GM12878 (cell line): ENCODE results near the gene STARD13. TPM values are rescaled to one million over a fixed set of nuclear protein-coding genes. Genes with fewer than 3 reads are reported as not detected.

ENCODE experiments used
- ATAC-seq: fragments of 200-7000 bp; cut with Tn5 transposase; 3 replicates; pipeline ENCODE4 v1.9.1; 2020; ENCODE audit warnings: mild to moderate bottlenecking, moderate library complexity
- BruUV-seq: library from RNA; stranded (reverse); fragments of 400-500 nt; replicated peaks from 2 replicates; lab custom pipeline; 2021; lab: Mats Ljungman, UMichigan
- CTCF ChIA-PET: fragments of 300-600 bp; sonication (Branson Sonifier 250); formaldehyde crosslinking; extraction: SDS; loops from one replicate; lab custom pipeline; 2021; ENCODE audit warnings: inconsistent platforms; lab: Yijun Ruan, JAX
- POLR2A ChIA-PET: fragments of 350-600 bp; formaldehyde crosslinking; extraction: SDS; loops from one replicate; lab custom pipeline; 2021; ENCODE audit warnings: inconsistent platforms; lab: Charles Lee
- RAD21 ChIA-PET: fragments of 300-600 bp; sonication (Branson Sonifier 250); formaldehyde crosslinking; loops from one replicate; lab custom pipeline; 2023; ENCODE audit warnings: antibody characterized with exemption; ENCODE audit not compliant: unreplicated experiment; lab: Charles Lee
- SMC1A ChIA-PET: fragments of 300-600 bp; sonication (Branson Sonifier 250); formaldehyde crosslinking; loops from one replicate; lab custom pipeline; 2023; ENCODE audit not compliant: unreplicated experiment, uncharacterized antibody; lab: Charles Lee
- DNase-seq: peaks from one replicate; pipeline ENCODE4 v3.0.0-alpha.2; 2011; ENCODE audit warnings: low read depth, low spot score
- FAIRE-seq: peaks from 3 replicates; lab custom pipeline; 2011; peaks lifted over from hg19 to GRCh38; lab: Jason Lieb, UNC
- H2AFZ ChIP-seq: 2 replicates; pipeline ENCODE4 v1.6.0; 2011; ENCODE audit warnings: low read depth, low read length, control low read depth; ENCODE audit not compliant: control insufficient read depth
- H3K27ac ChIP-seq: 2 replicates; pipeline ENCODE4 v1.5.1; 2011; ENCODE audit warnings: control low read depth; ENCODE audit not compliant: control insufficient read depth, insufficient read depth
- H3K27me3 ChIP-seq, 2 experiments: replicated peaks in 1 of 2; 2 replicates each; pipeline versions ENCODE4 v1.6.0 to v1.6.1; 2011; ENCODE audit warnings: low read length in 1 of 2; ENCODE audit not compliant: control insufficient read depth in 2 of 2, insufficient read depth in 2 of 2
- H3K36me3 ChIP-seq, 2 experiments: 2 replicates each; pipeline ENCODE4 v1.5.1; 2011; ENCODE audit warnings: low read length in 1 of 2; ENCODE audit not compliant: control insufficient read depth in 2 of 2, insufficient read depth in 2 of 2
- H3K4me1 ChIP-seq: 2 replicates; pipeline ENCODE4 v1.6.1; 2011; ENCODE audit warnings: mild to moderate bottlenecking, low read length, moderate library complexity, mixed read lengths; ENCODE audit not compliant: control insufficient read depth, insufficient read depth
- H3K4me2 ChIP-seq: 2 replicates; pipeline ENCODE4 v1.6.0; 2011; ENCODE audit warnings: control low read depth; ENCODE audit not compliant: control insufficient read depth, insufficient read depth
- H3K4me3 ChIP-seq: fragments of 200-600 bp; sonication (generic); 2 replicates; pipeline ENCODE4 v1.5.1; 2016
- H3K79me2 ChIP-seq: 2 replicates; pipeline ENCODE4 v1.6.0; 2011; ENCODE audit warnings: low read length; ENCODE audit not compliant: control insufficient read depth, insufficient read depth
- H3K9ac ChIP-seq: 2 replicates; pipeline ENCODE4 v1.8.0; 2011; ENCODE audit warnings: low read length, control low read depth, mixed read lengths; ENCODE audit not compliant: control insufficient read depth, insufficient read depth
- H3K9me3 ChIP-seq: replicated peaks from 3 replicates; pipeline ENCODE4 v1.5.1; 2011; ENCODE audit warnings: mild to moderate bottlenecking, low read length; ENCODE audit not compliant: control insufficient read depth, insufficient read depth
- H4K20me1 ChIP-seq: 2 replicates; pipeline ENCODE4 v1.6.0; 2011; ENCODE audit not compliant: control insufficient read depth, insufficient read depth
- EGR1 ChIP-seq, 2 experiments: IDR thresholded peaks; 1 replicate in 1 of 2; 2 replicates in 1 of 2; pipeline ENCODE4 v1.6.1; 2011 to 2012; ENCODE audit warnings: low read depth in 2 of 2, low read length in 2 of 2, borderline replicate concordance in 1 of 2, mild to moderate bottlenecking in 1 of 2, moderate library complexity in 1 of 2
- EP300 ChIP-seq, 2 experiments: fragments of 150-350 bp in 1 of 2; IDR thresholded peaks; 2 replicates each; pipeline ENCODE4 v1.6.1; 2011 to 2012; ENCODE audit warnings: low read depth in 2 of 2, low read length in 2 of 2, borderline replicate concordance in 1 of 2, improper control_type of control experiment in 1 of 2, inconsistent platforms in 1 of 2; ENCODE audit not compliant: control insufficient read depth in 1 of 2
- HDAC6 ChIP-seq: fragments of 200-600 bp; sonication (generic); IDR thresholded peaks from one replicate; pipeline ENCODE4 v1.8.0; 2017; ENCODE audit warnings: antibody characterized with exemption; ENCODE audit not compliant: unreplicated experiment
- NR2C1 ChIP-seq: fragments of 450-650 bp; IDR thresholded peaks from 2 replicates; pipeline ENCODE4 v1.6.1; 2017; ENCODE audit warnings: antibody characterized with exemption, mild to moderate bottlenecking, moderate library complexity
- SREBF1 ChIP-seq: IDR thresholded peaks from 2 replicates; pipeline ENCODE4 v1.6.1; 2012; ENCODE audit warnings: mild to moderate bottlenecking, low read length
- ZNF24 ChIP-seq: fragments of 450-650 bp; IDR thresholded peaks from 2 replicates; pipeline ENCODE4 v1.6.1; 2017; ENCODE audit warnings: antibody characterized with exemption, mild to moderate bottlenecking
- ZNF622 ChIP-seq: fragments of 450-650 bp; IDR thresholded peaks from 2 replicates; pipeline ENCODE4 v1.6.1; 2017; ENCODE audit warnings: mild to moderate bottlenecking, inconsistent platforms
- WGBS: methylation state at CpG from one replicate; pipeline ENCODE4 v1.1.6; 2016; ENCODE audit warnings: low lambda C conversion rate; ENCODE audit not compliant: insufficient replicate concordance, insufficient coverage; ENCODE audit errors: missing lambda C conversion rate; 5-methylcytosine and 5-hydroxymethylcytosine counted together
- in situ Hi-C: fragments of 300-500 bp; cut with MboI; formaldehyde crosslinking; loops from 9 replicates; pipeline ENCODE4 v1.14.3; 2018; ENCODE audit warnings: mixed read lengths
- intact Hi-C: fragments of 100-400 bp; cut with micrococcal nuclease; formaldehyde crosslinking; loops from one replicate; pipeline ENCODE4 v1.14.2; 2022; ENCODE audit not compliant: unreplicated experiment
- polyA plus RNA-seq, 11 experiments: library from polyadenylated mRNA; depleted of rRNA in 4 of 11; unstranded in 6 of 11; stranded (reverse) in 5 of 11; fragments of >200 nt; fragmentation: Nextera tagmentation in 4 of 11; fragmentation: Illumina TruSeq in 1 of 11; extraction: Ambion mirVana in 4 of 11; extraction: Trizol in 1 of 11; gene quantifications; 1 replicate in 1 of 11; 2 replicates in 10 of 11; pipeline versions ENCODE4 v1.2.1 to v1.2.3, GENCODE V29; 2011 to 2016; ENCODE audit warnings: inconsistent platforms in 2 of 11, missing spikeins in 2 of 11, low read depth in 1 of 11
- total RNA-seq, 4 experiments: library from RNA; depleted of rRNA in 3 of 4; stranded (reverse); fragments of >200 nt in 3 of 4; fragmentation: Illumina TruSeq in 1 of 4; extraction: Trizol in 1 of 4; gene quantifications; 2 replicates each; pipeline versions ENCODE4 v1.2.1 to v1.2.3, GENCODE V29; 2013 to 2021
- TF ChIP-seq, protein P1 (sequence below): fragments of 450-650 bp; formaldehyde crosslinking; IDR thresholded peaks from 2 replicates; pipeline ENCODE4 v1.4.0; 2020; ENCODE audit warnings: mild to moderate bottlenecking, moderate library complexity
- TF ChIP-seq, protein P2 (sequence below): IDR thresholded peaks from 2 replicates; pipeline ENCODE4 v1.6.1; 2012; ENCODE audit warnings: low read depth, low read length, improper control_type of control experiment
- TF ChIP-seq, protein P3 (sequence below): IDR thresholded peaks from 2 replicates; pipeline ENCODE4 v1.6.1; 2012; ENCODE audit warnings: low read depth, low read length, improper control_type of control experiment

The STARD13 gene
- total and polyA plus RNA-seq, 10 of the 15 experiments (the other 5 are each of a cell fraction or from before 2014, with no cell fraction given) = 4.0 to 41.6 (median 10.1) TPM

DNA sequence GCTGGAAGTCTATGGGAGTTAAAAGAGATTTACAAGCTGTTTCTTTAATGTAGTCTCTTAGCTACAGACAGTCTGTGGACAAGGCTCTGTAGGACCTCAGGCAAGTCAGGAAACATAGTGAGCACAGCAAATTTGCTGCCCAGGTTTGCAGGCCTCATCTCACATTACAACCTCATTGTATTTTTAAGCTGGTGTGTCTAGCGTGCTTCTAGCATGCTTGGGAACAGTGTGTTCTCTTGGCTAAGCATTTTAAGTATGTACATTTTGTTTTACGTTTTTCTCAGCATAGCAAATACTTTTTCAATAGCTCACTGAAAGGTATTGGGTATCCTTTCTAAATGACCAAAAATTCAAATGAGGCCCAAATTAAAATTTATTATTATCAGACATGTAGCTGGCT is 113.2 kb downstream of the STARD13 start:
- H3K9me3 ChIP-seq = no peaks in the 10 kb centered on the region
- TF ChIP-seq EP300 (IDR thresholded peaks at IDR 0.05; ENCODE audit: borderline replicate concordance in 1 of 2, control insufficient read depth in 1 of 2, low read depth in 2 of 2, low read length in 2 of 2) = no peak
- TF ChIP-seq ZNF622 = no peak
- TF ChIP-seq, protein P1, sequence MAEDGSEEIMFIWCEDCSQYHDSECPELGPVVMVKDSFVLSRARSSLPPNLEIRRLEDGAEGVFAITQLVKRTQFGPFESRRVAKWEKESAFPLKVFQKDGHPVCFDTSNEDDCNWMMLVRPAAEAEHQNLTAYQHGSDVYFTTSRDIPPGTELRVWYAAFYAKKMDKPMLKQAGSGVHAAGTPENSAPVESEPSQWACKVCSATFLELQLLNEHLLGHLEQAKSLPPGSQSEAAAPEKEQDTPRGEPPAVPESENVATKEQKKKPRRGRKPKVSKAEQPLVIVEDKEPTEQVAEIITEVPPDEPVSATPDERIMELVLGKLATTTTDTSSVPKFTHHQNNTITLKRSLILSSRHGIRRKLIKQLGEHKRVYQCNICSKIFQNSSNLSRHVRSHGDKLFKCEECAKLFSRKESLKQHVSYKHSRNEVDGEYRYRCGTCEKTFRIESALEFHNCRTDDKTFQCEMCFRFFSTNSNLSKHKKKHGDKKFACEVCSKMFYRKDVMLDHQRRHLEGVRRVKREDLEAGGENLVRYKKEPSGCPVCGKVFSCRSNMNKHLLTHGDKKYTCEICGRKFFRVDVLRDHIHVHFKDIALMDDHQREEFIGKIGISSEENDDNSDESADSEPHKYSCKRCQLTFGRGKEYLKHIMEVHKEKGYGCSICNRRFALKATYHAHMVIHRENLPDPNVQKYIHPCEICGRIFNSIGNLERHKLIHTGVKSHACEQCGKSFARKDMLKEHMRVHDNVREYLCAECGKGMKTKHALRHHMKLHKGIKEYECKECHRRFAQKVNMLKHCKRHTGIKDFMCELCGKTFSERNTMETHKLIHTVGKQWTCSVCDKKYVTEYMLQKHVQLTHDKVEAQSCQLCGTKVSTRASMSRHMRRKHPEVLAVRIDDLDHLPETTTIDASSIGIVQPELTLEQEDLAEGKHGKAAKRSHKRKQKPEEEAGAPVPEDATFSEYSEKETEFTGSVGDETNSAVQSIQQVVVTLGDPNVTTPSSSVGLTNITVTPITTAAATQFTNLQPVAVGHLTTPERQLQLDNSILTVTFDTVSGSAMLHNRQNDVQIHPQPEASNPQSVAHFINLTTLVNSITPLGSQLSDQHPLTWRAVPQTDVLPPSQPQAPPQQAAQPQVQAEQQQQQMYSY (CRISPR knock-in tag) = no peak
- TF ChIP-seq, protein P2, sequence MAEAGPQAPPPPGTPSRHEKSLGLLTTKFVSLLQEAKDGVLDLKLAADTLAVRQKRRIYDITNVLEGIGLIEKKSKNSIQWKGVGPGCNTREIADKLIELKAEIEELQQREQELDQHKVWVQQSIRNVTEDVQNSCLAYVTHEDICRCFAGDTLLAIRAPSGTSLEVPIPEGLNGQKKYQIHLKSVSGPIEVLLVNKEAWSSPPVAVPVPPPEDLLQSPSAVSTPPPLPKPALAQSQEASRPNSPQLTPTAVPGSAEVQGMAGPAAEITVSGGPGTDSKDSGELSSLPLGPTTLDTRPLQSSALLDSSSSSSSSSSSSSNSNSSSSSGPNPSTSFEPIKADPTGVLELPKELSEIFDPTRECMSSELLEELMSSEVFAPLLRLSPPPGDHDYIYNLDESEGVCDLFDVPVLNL = no peak
- no peak for TF ChIP-seq NR2C1
- TF ChIP-seq SREBF1 = no peak
- no peak for TF ChIP-seq ZNF24
- no peak for TF ChIP-seq HDAC6
- TF ChIP-seq EGR1 (IDR thresholded peaks at IDR 0.05; ENCODE audit: borderline replicate concordance in 1 of 2, low read depth in 2 of 2, low read length in 2 of 2) = no peak
- TF ChIP-seq, protein P3, sequence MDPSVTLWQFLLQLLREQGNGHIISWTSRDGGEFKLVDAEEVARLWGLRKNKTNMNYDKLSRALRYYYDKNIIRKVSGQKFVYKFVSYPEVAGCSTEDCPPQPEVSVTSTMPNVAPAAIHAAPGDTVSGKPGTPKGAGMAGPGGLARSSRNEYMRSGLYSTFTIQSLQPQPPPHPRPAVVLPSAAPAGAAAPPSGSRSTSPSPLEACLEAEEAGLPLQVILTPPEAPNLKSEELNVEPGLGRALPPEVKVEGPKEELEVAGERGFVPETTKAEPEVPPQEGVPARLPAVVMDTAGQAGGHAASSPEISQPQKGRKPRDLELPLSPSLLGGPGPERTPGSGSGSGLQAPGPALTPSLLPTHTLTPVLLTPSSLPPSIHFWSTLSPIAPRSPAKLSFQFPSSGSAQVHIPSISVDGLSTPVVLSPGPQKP = no peak
- ChIA-PET CTCF (interaction anchor here (1.2 to 2.2 kb wide), 2 partner anchors 11 to 26 kb away, joined by 3 to 6 read pairs; no protein-coding TSS in a partner anchor), POLR2A (interaction anchor here (1.4 kb wide), 1 partner anchor 8 kb away, joined by 5 read pairs; no protein-coding TSS in a partner anchor), SMC1A (interaction anchor here (1.0 to 2.9 kb wide), 4 partner anchors 11 to 50 kb away, joined by 3 to 14 read pairs (median 8); no protein-coding TSS in a partner anchor), RAD21 (interaction anchor here (1.4 kb wide), 1 partner anchor 11 kb away, joined by 5 read pairs; no protein-coding TSS in a partner anchor)
- no peaks in the 10 kb centered on the region for H3K27me3 ChIP-seq
- no peak overlapping the region for H3K4me2 ChIP-seq
- intact Hi-C loops = no loop called here
- in situ Hi-C loops = no loop called here
- no TSS peak for BruUV-seq
- H3K4me1 ChIP-seq = no peaks in the 10 kb centered on the region
- H3K36me3 ChIP-seq = peaks cover 2 to 4% of the 10 kb centered on the region in 2 experiments; a peak in 2 of 4 replicates
- no peaks in the 10 kb centered on the region for H4K20me1 ChIP-seq
- H3K79me2 ChIP-seq = no peaks in the 10 kb centered on the region
- FAIRE-seq (no peak), ATAC-seq (no peak), DNase-seq (no peak)
- H3K4me3 ChIP-seq = no peak overlapping the region
- no peak overlapping the region for H2AFZ ChIP-seq
- H3K9ac ChIP-seq = no peak overlapping the region
- H3K27ac ChIP-seq = no peak overlapping the region
- WGBS = 100% methylated on average over 2 of the region's 2 CpGs
